Measurements from ENCODE around the gene PNMA3. TPM values are rescaled to one million over a fixed set of nuclear protein-coding genes. Genes with fewer than 3 reads are reported as not detected.

Gene PNMA3
- total RNA-seq, 2 donors from 2014 or later = 0.56 TPM; not detected in 1

DNA sequence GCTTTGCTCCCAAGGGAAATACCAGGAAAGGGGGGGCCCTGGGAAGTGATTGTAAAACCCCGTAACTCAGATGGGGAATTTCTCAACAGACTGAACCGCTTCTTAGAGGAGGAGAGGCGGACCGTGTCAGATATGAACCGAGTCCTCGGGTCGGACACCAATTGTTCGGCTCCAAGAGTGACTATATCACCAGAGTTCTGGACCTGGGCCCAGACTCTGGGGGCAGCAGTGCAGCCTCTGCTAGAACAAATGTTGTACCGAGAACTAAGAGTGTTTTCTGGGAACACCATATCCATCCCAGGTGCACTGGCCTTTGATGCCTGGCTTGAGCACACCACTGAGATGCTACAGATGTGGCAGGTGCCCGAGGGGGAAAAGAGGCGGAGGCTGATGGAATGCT is 1.0 kb downstream of the PNMA3 start:
- H3K4me1 ChIP-seq (ENCODE audit: control insufficient read depth in 1 of 2, low read depth in 2 of 2) = peaks cover 0 to 10% of the 10 kb centered on the region in 2 donors
- ATAC-seq (ENCODE audit: insufficient number of reproducible peaks, low FRiP score, low read depth) (no peak), DNase-seq (ENCODE audit: low spot score) (no peak)
- no peak overlapping the region for H3K4me3 ChIP-seq
- H3K36me3 ChIP-seq = no peaks in the 10 kb centered on the region
- no peak overlapping the region for H3K27ac ChIP-seq
- no peaks in the 10 kb centered on the region for H3K27me3 ChIP-seq (replicated peaks; ENCODE audit: insufficient read depth)
- H3K9me3 ChIP-seq = no peaks in the 10 kb centered on the region
- TF ChIP-seq, protein P1, sequence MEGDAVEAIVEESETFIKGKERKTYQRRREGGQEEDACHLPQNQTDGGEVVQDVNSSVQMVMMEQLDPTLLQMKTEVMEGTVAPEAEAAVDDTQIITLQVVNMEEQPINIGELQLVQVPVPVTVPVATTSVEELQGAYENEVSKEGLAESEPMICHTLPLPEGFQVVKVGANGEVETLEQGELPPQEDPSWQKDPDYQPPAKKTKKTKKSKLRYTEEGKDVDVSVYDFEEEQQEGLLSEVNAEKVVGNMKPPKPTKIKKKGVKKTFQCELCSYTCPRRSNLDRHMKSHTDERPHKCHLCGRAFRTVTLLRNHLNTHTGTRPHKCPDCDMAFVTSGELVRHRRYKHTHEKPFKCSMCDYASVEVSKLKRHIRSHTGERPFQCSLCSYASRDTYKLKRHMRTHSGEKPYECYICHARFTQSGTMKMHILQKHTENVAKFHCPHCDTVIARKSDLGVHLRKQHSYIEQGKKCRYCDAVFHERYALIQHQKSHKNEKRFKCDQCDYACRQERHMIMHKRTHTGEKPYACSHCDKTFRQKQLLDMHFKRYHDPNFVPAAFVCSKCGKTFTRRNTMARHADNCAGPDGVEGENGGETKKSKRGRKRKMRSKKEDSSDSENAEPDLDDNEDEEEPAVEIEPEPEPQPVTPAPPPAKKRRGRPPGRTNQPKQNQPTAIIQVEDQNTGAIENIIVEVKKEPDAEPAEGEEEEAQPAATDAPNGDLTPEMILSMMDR (IDR thresholded peaks at IDR 0.05) = no peak

DNA sequence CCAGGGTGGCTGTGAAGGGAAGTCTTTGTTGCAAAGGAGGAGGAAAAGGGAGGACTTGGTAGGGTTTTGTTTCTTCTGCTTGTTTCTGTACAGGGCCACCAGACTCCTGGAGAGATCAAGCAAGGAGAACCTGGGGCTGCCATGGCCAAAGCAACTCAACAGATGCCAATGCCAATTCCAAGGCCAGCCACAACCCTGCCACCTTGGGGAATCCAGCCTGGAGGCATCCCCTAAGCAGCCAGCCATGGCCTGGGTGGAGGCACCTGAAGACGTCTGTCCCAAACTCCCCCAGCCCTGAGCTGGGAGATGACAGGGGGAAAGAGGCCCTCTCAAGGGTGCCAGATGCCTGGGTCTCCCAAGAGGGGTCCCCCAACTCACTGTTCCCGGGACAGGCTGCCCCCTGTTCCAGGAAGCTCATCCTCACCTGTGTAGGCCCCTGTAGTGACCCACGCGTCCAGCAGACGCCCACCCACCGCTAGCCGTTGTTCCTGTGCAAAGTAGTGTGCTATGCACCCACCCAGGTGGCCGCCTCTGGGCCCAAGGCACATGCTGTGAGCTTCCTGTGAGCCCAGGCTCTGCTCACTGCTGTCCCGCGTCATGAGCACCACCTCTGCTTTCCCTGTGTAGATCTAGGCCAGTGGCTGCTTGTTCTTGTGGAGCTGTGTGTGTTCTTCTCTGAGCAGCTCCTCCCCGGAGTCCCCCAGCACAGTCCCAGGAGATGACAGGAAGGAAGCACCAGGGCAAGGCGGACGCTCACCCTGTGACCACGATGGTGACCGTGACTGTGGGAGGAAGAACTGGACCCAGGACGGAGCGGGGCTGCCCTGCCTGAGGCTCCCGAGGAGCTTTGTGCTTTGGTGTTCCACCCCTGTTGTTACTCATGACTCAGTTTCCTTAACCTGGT is 3.2 kb downstream of the PNMA3 start:
- no peak overlapping the region for H3K4me3 ChIP-seq
- TF ChIP-seq, protein P1 (IDR thresholded peaks at IDR 0.05) = no peak
- no peaks in the 10 kb centered on the region for H3K9me3 ChIP-seq
- no peak for ATAC-seq (ENCODE audit: insufficient number of reproducible peaks, low FRiP score, low read depth)
- H3K4me1 ChIP-seq (ENCODE audit: control insufficient read depth in 1 of 2, low read depth in 2 of 2) = peaks cover 0 to 10% of the 10 kb centered on the region in 2 donors
- no peak for DNase-seq (ENCODE audit: low spot score)
- H3K36me3 ChIP-seq = no peaks in the 10 kb centered on the region
- no peaks in the 10 kb centered on the region for H3K27me3 ChIP-seq (replicated peaks; ENCODE audit: insufficient read depth)
- no peak overlapping the region for H3K27ac ChIP-seq

DNA sequence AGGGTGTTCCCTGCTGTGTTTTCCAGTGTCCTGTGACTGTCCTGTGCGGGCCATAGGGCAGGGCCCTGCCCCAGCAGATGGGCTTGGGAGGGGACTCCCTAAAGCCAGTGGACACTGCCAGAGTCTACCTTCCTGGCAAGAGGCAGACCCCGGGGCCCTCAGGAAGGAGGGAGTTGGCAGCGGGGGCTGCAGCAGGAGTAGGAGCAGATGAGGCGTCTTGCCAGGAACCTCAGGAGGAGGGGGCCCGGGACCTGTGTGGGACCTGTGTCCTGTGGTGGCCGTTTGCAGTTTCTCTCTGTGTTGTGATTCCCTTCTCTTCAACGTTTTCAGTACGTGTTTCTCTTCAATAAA is 3.8 kb downstream of the PNMA3 start:
- no peaks in the 10 kb centered on the region for H3K9me3 ChIP-seq
- TF ChIP-seq, protein P1 (IDR thresholded peaks at IDR 0.05) = no peak
- ATAC-seq (ENCODE audit: insufficient number of reproducible peaks, low FRiP score, low read depth) = no peak
- peaks cover 0 to 10% of the 10 kb centered on the region in 2 donors for H3K4me1 ChIP-seq (ENCODE audit: control insufficient read depth in 1 of 2, low read depth in 2 of 2)
- H3K4me3 ChIP-seq = no peak overlapping the region
- no peak overlapping the region for H3K27ac ChIP-seq
- no peak for DNase-seq (ENCODE audit: low spot score)
- H3K36me3 ChIP-seq = no peaks in the 10 kb centered on the region
- no peaks in the 10 kb centered on the region for H3K27me3 ChIP-seq (replicated peaks; ENCODE audit: insufficient read depth)

DNA sequence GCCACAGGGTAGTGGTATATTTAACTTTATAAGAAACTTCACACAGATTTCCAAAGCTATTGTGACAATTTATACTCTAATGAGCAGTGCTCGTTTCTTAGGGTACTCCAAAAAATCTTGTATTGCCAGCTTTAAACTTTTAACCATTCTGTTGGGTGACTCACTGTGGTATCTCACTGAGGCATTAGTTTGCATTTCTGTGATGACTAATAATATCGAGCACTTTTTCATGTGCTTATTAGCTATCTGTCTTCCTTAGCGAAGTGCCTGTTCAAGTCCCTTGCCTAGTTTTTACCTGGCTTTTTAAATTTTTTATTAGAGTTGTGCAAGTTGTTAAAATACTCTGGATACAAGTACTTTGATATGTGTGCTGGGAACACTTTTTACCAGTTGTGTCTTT is 5.5 kb downstream of the PNMA3 start:
- Histone ChIP-seq H3K27ac (no peak overlapping the region), H3K4me1 (ENCODE audit: control insufficient read depth in 1 of 2, low read depth in 2 of 2) (peaks cover 0 to 10% of the 10 kb centered on the region in 2 donors), H3K4me3 (no peak overlapping the region), H3K36me3 (no peaks in the 10 kb centered on the region), H3K9me3 (no peaks in the 10 kb centered on the region), H3K27me3 (replicated peaks; ENCODE audit: insufficient read depth) (no peaks in the 10 kb centered on the region)
- DNase-seq (ENCODE audit: low spot score) (no peak), ATAC-seq (ENCODE audit: insufficient number of reproducible peaks, low FRiP score, low read depth) (no peak)
- TF ChIP-seq, protein P1 (IDR thresholded peaks at IDR 0.05) = no peak

DNA sequence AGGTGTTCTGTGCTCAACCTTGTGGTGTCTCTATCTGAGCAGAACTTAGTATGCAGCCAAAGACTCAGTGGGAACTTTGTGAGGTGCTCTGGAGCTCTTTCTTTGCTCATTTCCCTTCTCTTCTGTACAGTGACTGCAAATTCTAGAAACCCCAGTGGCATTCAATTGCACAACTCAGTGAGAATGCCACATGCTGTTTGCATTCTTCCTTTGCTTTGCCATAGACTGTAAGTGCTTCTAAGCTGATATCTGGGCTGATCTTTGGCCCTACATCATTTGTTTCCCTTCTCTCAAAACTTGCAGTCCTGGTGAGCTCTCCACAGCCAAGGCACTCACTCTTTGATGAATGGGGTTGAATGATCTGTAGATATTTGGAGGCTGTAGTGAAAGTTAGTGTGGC is 7.0 kb downstream of the PNMA3 start:
- Histone ChIP-seq H3K27me3 (replicated peaks; ENCODE audit: insufficient read depth) (no peaks in the 10 kb centered on the region), H3K27ac (no peak overlapping the region), H3K4me1 (ENCODE audit: control insufficient read depth in 1 of 2, low read depth in 2 of 2) (no peaks in the 10 kb centered on the region), H3K9me3 (no peaks in the 10 kb centered on the region), H3K36me3 (no peaks in the 10 kb centered on the region), H3K4me3 (no peak overlapping the region)
- no peak for DNase-seq (ENCODE audit: low spot score)
- TF ChIP-seq, protein P1 (IDR thresholded peaks at IDR 0.05) = no peak
- no peak for ATAC-seq (ENCODE audit: insufficient number of reproducible peaks, low FRiP score, low read depth)
